ENCODE data around the gene PDE6C.

GRCh38 chr10:93657757-93658156 lies 45.4 kb downstream of the PDE6C start:
- TF ChIP-seq CTCF (IDR thresholded peaks at IDR 0.05) (no peak), EP300 (IDR thresholded peaks at IDR 0.05) (no peak), POLR2A (IDR thresholded peaks at IDR 0.05) (no peak)
